ENCODE data around the gene PBX3. TPM values are rescaled to one million over a fixed set of nuclear protein-coding genes. Genes with fewer than 3 reads are reported as not detected.
A peak's percentile ranks its signal among the peaks of the same experiment; 100 is the strongest.

PBX3 gene
- total RNA-seq, 1 donor from 2014 or later: 6.3 TPM

DNA sequence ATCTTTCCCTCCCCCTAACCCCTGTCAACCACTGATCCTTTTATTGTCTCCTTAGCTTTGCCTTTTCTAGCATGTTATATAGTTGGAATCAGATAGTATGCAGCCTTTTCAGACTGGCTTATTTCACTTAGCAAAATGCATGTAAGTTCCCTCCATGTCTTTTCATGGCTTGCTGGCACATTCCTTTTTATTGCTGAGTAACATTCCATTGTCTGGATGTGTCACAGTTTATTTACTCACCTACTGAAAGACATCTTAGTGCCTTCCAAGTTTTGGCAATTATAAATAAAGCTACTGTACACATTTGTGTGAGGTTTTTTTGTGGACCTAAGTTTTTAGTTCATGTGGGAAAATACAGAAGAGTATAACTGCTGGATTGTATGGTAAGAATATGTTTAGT, 230.1 kb downstream of the PBX3 start:
- DNase-seq (ENCODE audit: low read depth): peak; percentile 62
- H3K27me3 ChIP-seq (ENCODE audit: control insufficient read depth, insufficient read depth, low read length): no peaks in the 10 kb centered on the region
- no peak overlapping the region for H3K4me3 ChIP-seq (ENCODE audit: low read depth, low read length)
- H3K36me3 ChIP-seq (ENCODE audit: control insufficient read depth, insufficient read depth, low read length): no peaks in the 10 kb centered on the region
- TF ChIP-seq, protein P1, sequence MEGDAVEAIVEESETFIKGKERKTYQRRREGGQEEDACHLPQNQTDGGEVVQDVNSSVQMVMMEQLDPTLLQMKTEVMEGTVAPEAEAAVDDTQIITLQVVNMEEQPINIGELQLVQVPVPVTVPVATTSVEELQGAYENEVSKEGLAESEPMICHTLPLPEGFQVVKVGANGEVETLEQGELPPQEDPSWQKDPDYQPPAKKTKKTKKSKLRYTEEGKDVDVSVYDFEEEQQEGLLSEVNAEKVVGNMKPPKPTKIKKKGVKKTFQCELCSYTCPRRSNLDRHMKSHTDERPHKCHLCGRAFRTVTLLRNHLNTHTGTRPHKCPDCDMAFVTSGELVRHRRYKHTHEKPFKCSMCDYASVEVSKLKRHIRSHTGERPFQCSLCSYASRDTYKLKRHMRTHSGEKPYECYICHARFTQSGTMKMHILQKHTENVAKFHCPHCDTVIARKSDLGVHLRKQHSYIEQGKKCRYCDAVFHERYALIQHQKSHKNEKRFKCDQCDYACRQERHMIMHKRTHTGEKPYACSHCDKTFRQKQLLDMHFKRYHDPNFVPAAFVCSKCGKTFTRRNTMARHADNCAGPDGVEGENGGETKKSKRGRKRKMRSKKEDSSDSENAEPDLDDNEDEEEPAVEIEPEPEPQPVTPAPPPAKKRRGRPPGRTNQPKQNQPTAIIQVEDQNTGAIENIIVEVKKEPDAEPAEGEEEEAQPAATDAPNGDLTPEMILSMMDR (IDR thresholded peaks at IDR 0.05; ENCODE audit: insufficient read depth, low read length, severe bottlenecking): no peak
- no peak for FAIRE-seq

DNA sequence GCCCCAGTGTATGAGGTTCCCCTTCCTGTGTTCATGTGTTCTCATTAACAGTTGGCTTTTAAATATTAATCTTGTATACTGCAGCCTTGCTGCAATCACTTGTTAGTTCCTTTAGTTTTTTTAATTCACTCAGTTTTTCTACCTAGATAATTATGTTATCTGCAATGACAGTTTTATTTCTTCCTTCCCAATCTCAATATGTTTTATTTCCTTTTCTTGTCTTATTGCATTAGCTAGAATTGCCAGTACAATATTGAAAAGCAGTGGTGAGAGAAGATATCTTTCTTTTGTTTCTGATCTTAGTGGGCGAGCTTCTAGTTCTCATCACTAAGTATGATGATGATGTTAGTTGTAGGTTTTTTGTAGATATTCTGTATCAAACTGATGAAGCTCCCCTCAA, 232.2 kb downstream of the PBX3 start:
- TF ChIP-seq, protein P1 (IDR thresholded peaks at IDR 0.05; ENCODE audit: insufficient read depth, low read length, severe bottlenecking): no peak
- no peak for DNase-seq (ENCODE audit: low read depth)
- Histone ChIP-seq H3K27me3 (ENCODE audit: control insufficient read depth, insufficient read depth, low read length) (no peaks in the 10 kb centered on the region), H3K36me3 (ENCODE audit: control insufficient read depth, insufficient read depth, low read length) (no peaks in the 10 kb centered on the region), H3K4me3 (ENCODE audit: low read depth, low read length) (no peak overlapping the region)
- no peak for FAIRE-seq

DNA sequence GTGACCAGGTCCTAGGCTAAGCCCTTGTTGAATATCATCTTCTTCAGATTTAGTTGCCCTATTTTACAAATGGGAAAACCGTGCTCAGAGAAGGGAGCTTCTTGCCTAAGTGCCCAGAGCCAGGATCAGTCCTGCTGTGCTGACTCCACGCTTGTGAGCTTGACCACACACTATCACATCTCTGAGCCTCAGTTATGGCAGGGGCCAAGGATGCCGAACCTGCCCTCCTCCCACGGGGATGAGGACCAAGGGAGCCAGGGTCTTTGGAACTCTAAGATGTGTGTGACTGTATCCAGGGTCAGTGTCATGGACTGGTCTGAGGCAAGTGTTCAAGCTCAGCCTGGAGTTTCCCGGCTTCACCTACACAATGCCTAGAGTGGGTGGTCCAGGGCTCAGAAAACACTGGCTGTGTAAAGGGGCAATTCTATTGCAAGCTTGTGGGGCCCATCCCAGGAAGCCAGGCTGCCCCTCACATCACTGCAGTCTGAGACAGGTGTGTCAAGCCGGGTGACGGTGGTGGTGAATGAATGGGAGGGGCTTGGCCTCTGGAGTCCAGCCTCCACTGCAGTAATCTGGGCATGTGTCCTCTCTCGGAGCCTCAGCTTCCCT, 235.7 kb downstream of the PBX3 start:
- no peak overlapping the region for H3K4me3 ChIP-seq (ENCODE audit: low read depth, low read length)
- H3K36me3 ChIP-seq (ENCODE audit: control insufficient read depth, insufficient read depth, low read length): no peaks in the 10 kb centered on the region
- DNase-seq (ENCODE audit: low read depth) (no peak), FAIRE-seq (peak; percentile 18)
- TF ChIP-seq, protein P1 (IDR thresholded peaks at IDR 0.05; ENCODE audit: insufficient read depth, low read length, severe bottlenecking): no peak
- H3K27me3 ChIP-seq (ENCODE audit: control insufficient read depth, insufficient read depth, low read length): no peaks in the 10 kb centered on the region

DNA sequence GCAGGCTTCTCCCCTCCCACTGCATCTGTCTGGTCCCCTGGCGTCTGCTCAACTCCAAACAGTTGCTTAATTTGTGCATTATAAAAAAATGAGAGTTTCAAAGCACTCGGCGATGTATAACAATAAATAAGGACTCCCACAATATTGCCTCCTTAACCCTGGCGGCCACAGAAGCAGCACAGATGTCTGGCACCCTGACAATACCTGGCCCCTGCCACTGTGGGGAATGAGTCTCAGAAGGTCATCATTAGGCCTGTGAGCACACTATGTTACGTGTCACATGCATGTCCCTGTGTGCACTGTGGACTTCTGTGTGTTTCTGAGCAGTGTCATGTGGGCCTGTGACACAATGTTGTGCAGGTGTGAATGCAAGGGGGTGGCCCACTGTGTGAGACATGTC, 236.5 kb downstream of the PBX3 start:
- Histone ChIP-seq H3K36me3 (ENCODE audit: control insufficient read depth, insufficient read depth, low read length) (no peaks in the 10 kb centered on the region), H3K4me3 (ENCODE audit: low read depth, low read length) (no peak overlapping the region), H3K27me3 (ENCODE audit: control insufficient read depth, insufficient read depth, low read length) (no peaks in the 10 kb centered on the region)
- FAIRE-seq (no peak), DNase-seq (ENCODE audit: low read depth) (no peak)
- TF ChIP-seq, protein P1 (IDR thresholded peaks at IDR 0.05; ENCODE audit: insufficient read depth, low read length, severe bottlenecking): no peak

DNA sequence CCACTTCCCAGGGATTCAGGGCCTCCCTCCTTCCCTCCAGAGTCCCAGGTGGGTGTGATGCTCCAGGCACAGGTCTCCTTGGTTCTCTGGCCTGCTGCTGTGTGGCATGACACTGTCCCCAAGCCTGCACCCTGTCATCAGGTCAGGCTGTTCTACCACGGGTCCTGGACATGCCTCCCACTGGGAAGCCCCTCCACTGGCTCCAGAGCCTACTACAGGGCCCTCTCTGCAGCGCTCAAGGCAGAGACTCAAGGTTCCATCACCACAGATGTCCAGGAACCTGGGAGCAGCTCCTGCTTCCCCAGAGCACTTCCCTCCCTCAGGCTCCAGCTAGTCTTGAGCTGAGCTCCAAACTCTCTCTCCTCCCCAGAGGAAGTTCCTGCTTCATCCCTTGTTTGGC, 237.3 kb downstream of the PBX3 start:
- Histone ChIP-seq H3K4me3 (ENCODE audit: low read depth, low read length) (no peak overlapping the region), H3K36me3 (ENCODE audit: control insufficient read depth, insufficient read depth, low read length) (no peaks in the 10 kb centered on the region), H3K27me3 (ENCODE audit: control insufficient read depth, insufficient read depth, low read length) (no peaks in the 10 kb centered on the region)
- TF ChIP-seq, protein P1 (IDR thresholded peaks at IDR 0.05; ENCODE audit: insufficient read depth, low read length, severe bottlenecking): no peak
- DNase-seq (ENCODE audit: low read depth) (no peak), FAIRE-seq (no peak)

All from bronchial epithelial cell (primary cell).